HepG2 (cell line): ENCODE results near the gene WNT2B. TPM values are rescaled to one million over a fixed set of nuclear protein-coding genes. Genes with fewer than 3 reads are reported as not detected.

Experiments used
- ATAC-seq: fragments of 200-7000 bp; cut with Tn5 transposase; 3 replicates; pipeline ENCODE4 v1.9.1; 2020; ENCODE audit warnings: mild to moderate bottlenecking, moderate library complexity
- BruUV-seq: library from RNA; stranded (reverse); fragments of 400-500 nt; replicated peaks from 2 replicates; lab custom pipeline; 2021; lab: Mats Ljungman, UMichigan
- CTCF ChIA-PET: fragments of 300-600 bp; formaldehyde crosslinking; extraction: SDS; loops from one replicate; lab custom pipeline; 2021; ENCODE audit warnings: low total read pairs, inconsistent platforms, low intra/inter-chr PET ratio; lab: Yijun Ruan, JAX
- POLR2A ChIA-PET: fragments of 350-600 bp; sonication (Branson Sonifier 250); formaldehyde crosslinking; loops from one replicate; lab custom pipeline; 2020; ENCODE audit warnings: antibody characterized with exemption, inconsistent platforms; lab: Yijun Ruan, JAX
- DNase-seq: peaks from one replicate; pipeline ENCODE4 v3.0.0-alpha.2; 2015; ENCODE audit warnings: low spot score
- FAIRE-seq: peaks from 3 replicates; lab custom pipeline; 2011; peaks lifted over from hg19 to GRCh38; lab: Jason Lieb, UNC
- H2AFZ ChIP-seq: one replicate; pipeline ENCODE4 v1.6.1; 2011; ENCODE audit warnings: low read length, inconsistent platforms
- H3K27ac ChIP-seq: fragments of 300-600 bp; 3 replicates; pipeline ENCODE4 v1.8.0; 2011; ENCODE audit warnings: mixed run types, mild to moderate bottlenecking, mixed read lengths, low read length, inconsistent platforms; ENCODE audit not compliant: insufficient read depth; ENCODE audit errors: extremely low read length
- H3K27me3 ChIP-seq, 2 experiments: fragments of 200-600 bp in 1 of 2; 2 replicates in 1 of 2; 3 replicates in 1 of 2; pipeline versions ENCODE4 v1.6.0 to v1.8.0; 2011; ENCODE audit warnings: low read length in 2 of 2, mild to moderate bottlenecking in 2 of 2, moderate library complexity in 2 of 2, inconsistent platforms in 1 of 2; ENCODE audit not compliant: insufficient read depth in 2 of 2, control insufficient read depth in 1 of 2
- H3K36me3 ChIP-seq, 2 experiments: fragments of 200-600 bp in 1 of 2; replicated peaks in 1 of 2; 2 replicates in 1 of 2; 3 replicates in 1 of 2; pipeline versions ENCODE4 v1.5.1 to v1.8.0; 2011; ENCODE audit warnings: low read length in 2 of 2, inconsistent platforms in 1 of 2; ENCODE audit not compliant: insufficient read depth in 2 of 2, control insufficient read depth in 1 of 2
- H3K4me1 ChIP-seq: 2 replicates; pipeline ENCODE4 v1.5.1; 2012; ENCODE audit warnings: low read length, inconsistent platforms; ENCODE audit not compliant: insufficient read depth
- H3K4me2 ChIP-seq: 2 replicates; pipeline ENCODE4 v1.6.0; 2011; ENCODE audit warnings: low read depth, low read length, inconsistent platforms
- H3K4me3 ChIP-seq, 3 experiments: fragments of 200-600 bp in 1 of 3; sonication (generic), shearing (Covaris generic) in 1 of 3; replicated peaks in 1 of 3; 2 replicates each; pipeline ENCODE4 v1.5.1; 2011 to 2016; ENCODE audit warnings: low read length in 3 of 3, inconsistent platforms in 2 of 3, low read depth in 2 of 3, mild to moderate bottlenecking in 2 of 3, control low read depth in 1 of 3, mixed read lengths in 1 of 3; ENCODE audit not compliant: insufficient read depth in 1 of 3
- H3K79me2 ChIP-seq: one replicate; pipeline ENCODE4 v1.6.1; 2011; ENCODE audit warnings: low read length, inconsistent platforms; ENCODE audit not compliant: insufficient read depth
- H3K9ac ChIP-seq: 2 replicates; pipeline ENCODE4 v1.6.0; 2011; ENCODE audit warnings: mild to moderate bottlenecking, low read depth, low read length, inconsistent platforms; ENCODE audit not compliant: insufficient read depth
- H3K9me3 ChIP-seq: 2 replicates; pipeline ENCODE4 v1.5.1; 2012; ENCODE audit warnings: mild to moderate bottlenecking, low read length
- H4K20me1 ChIP-seq: 2 replicates; pipeline ENCODE4 v1.6.0; 2011; ENCODE audit warnings: inconsistent platforms, mild to moderate bottlenecking, low read length, moderate library complexity; ENCODE audit not compliant: insufficient read depth
- CBFB ChIP-seq: sonication (generic); formaldehyde crosslinking; IDR thresholded peaks from 2 replicates; pipeline ENCODE4 v1.4.0; 2020; ENCODE audit warnings: missing genetic modification reagents
- JDP2 ChIP-seq: sonication (generic); formaldehyde crosslinking; IDR thresholded peaks from 2 replicates; pipeline ENCODE4 v1.8.1; 2022; ENCODE audit warnings: missing genetic modification reagents, borderline replicate concordance
- MAFK ChIP-seq, 2 experiments: IDR thresholded peaks in 1 of 2; conservative IDR thresholded peaks in 1 of 2; 2 replicates each; pipeline ENCODE4 v1.6.1; 2011; ENCODE audit warnings: improper control_type of control experiment in 2 of 2, low read length in 2 of 2
- ZNF234 ChIP-seq: sonication (generic); formaldehyde crosslinking; conservative IDR thresholded peaks from 2 replicates; pipeline ENCODE4 v1.5.1; 2020; ENCODE audit warnings: mild to moderate bottlenecking, missing genetic modification reagents
- ZNF549 ChIP-seq: sonication (generic); formaldehyde crosslinking; IDR thresholded peaks from 2 replicates; pipeline ENCODE4 v1.5.0; 2020; ENCODE audit warnings: missing genetic modification reagents
- ZNF607 ChIP-seq: sonication (generic); formaldehyde crosslinking; IDR thresholded peaks from 2 replicates; pipeline ENCODE4 v1.5.1; 2020; ENCODE audit warnings: missing genetic modification reagents, mild to moderate bottlenecking, borderline replicate concordance
- ZNF644 ChIP-seq: IDR thresholded peaks from 2 replicates; pipeline ENCODE4 v1.6.1; 2016; ENCODE audit warnings: low read depth
- WGBS: methylation state at CpG from one replicate; pipeline ENCODE4 v1.1.6; 2017; ENCODE audit warnings: low lambda C conversion rate; 5-methylcytosine and 5-hydroxymethylcytosine counted together
- in situ Hi-C: cut with HindIII; loops from 2 replicates; pipeline ENCODE4 v1.10.0; 2017; ENCODE audit warnings: low pct_unique_long_range_greater_than_20kb; ENCODE audit not compliant: extremely low pct_ligation_motif_present
- intact Hi-C: fragments of 100-400 bp; cut with micrococcal nuclease; formaldehyde crosslinking; loops from one replicate; pipeline ENCODE4 v1.10.0; 2022; ENCODE audit not compliant: unreplicated experiment
- polyA plus RNA-seq, 8 experiments: library from polyadenylated mRNA; depleted of rRNA in 3 of 8; stranded (reverse) in 7 of 8; unstranded in 1 of 8; fragments of >200 nt; fragmentation: Illumina TruSeq in 4 of 8; extraction: Trizol in 4 of 8; gene quantifications; 2 replicates each; pipeline versions ENCODE4 v1.2.1 to v1.2.3, GENCODE V29; 2011 to 2016; ENCODE audit warnings: low read depth in 4 of 8, missing spikeins in 1 of 8, mixed read lengths in 1 of 8; ENCODE audit not compliant: insufficient read depth in 1 of 8
- total RNA-seq, 5 experiments: library from RNA; depleted of rRNA; stranded (reverse); fragments of >200 nt; fragmentation: Illumina TruSeq; extraction: Trizol; gene quantifications; 2 replicates each; pipeline ENCODE4 v1.2.3, GENCODE V29; 2016; ENCODE audit warnings: low read depth in 1 of 5
- TF ChIP-seq, protein P1 (sequence below): sonication (generic); formaldehyde crosslinking; IDR thresholded peaks from 2 replicates; pipeline ENCODE4 v1.5.0; 2020; ENCODE audit warnings: mild to moderate bottlenecking, missing genetic modification reagents, borderline replicate concordance
- TF ChIP-seq, protein P2 (sequence below): sonication (generic); formaldehyde crosslinking; IDR thresholded peaks from 2 replicates; pipeline ENCODE4 v1.4.0; 2020; ENCODE audit warnings: missing genetic modification reagents, mild to moderate bottlenecking, borderline replicate concordance

Gene WNT2B
- total and polyA plus RNA-seq, 2 of the 13 experiments (the other 11 are each of a cell fraction or from before 2014, with no cell fraction given): 0.11 to 0.32 TPM

- in situ Hi-C loops (no loop called here), intact Hi-C loops (no loop called here)
- no peaks in the 10 kb centered on the region for H3K27me3 ChIP-seq
- no peaks in the 10 kb centered on the region for H4K20me1 ChIP-seq
- no peak overlapping the region for H3K27ac ChIP-seq
- H3K9me3 ChIP-seq: no peaks in the 10 kb centered on the region
- POLR2A ChIA-PET: no interaction called here
- BruUV-seq: no TSS peak
- H3K4me3 ChIP-seq: no peak overlapping the region
- H3K79me2 ChIP-seq: no peaks in the 10 kb centered on the region
- peaks cover 10% of the 10 kb centered on the region for H3K4me1 ChIP-seq
- H3K4me2 ChIP-seq: no peak overlapping the region
- no peak for DNase-seq
- 94% methylated on average over 5 of the region's 5 CpGs for WGBS
- no peak for ATAC-seq
- FAIRE-seq: no peak
- no peaks in the 10 kb centered on the region for H3K36me3 ChIP-seq
- CTCF ChIA-PET: no interaction called here
- TF ChIP-seq ZNF644 (CRISPR knock-in tag): no peak
- no peak for TF ChIP-seq ZNF607 (CRISPR knock-in tag)
- TF ChIP-seq JDP2 (CRISPR knock-in tag): no peak
- TF ChIP-seq MAFK (conservative IDR thresholded peaks at IDR 0.05 in 1 of 2, IDR thresholded peaks at IDR 0.05 in 1 of 2; ENCODE audit: low read length in 2 of 2): no peak
- TF ChIP-seq, protein P1, sequence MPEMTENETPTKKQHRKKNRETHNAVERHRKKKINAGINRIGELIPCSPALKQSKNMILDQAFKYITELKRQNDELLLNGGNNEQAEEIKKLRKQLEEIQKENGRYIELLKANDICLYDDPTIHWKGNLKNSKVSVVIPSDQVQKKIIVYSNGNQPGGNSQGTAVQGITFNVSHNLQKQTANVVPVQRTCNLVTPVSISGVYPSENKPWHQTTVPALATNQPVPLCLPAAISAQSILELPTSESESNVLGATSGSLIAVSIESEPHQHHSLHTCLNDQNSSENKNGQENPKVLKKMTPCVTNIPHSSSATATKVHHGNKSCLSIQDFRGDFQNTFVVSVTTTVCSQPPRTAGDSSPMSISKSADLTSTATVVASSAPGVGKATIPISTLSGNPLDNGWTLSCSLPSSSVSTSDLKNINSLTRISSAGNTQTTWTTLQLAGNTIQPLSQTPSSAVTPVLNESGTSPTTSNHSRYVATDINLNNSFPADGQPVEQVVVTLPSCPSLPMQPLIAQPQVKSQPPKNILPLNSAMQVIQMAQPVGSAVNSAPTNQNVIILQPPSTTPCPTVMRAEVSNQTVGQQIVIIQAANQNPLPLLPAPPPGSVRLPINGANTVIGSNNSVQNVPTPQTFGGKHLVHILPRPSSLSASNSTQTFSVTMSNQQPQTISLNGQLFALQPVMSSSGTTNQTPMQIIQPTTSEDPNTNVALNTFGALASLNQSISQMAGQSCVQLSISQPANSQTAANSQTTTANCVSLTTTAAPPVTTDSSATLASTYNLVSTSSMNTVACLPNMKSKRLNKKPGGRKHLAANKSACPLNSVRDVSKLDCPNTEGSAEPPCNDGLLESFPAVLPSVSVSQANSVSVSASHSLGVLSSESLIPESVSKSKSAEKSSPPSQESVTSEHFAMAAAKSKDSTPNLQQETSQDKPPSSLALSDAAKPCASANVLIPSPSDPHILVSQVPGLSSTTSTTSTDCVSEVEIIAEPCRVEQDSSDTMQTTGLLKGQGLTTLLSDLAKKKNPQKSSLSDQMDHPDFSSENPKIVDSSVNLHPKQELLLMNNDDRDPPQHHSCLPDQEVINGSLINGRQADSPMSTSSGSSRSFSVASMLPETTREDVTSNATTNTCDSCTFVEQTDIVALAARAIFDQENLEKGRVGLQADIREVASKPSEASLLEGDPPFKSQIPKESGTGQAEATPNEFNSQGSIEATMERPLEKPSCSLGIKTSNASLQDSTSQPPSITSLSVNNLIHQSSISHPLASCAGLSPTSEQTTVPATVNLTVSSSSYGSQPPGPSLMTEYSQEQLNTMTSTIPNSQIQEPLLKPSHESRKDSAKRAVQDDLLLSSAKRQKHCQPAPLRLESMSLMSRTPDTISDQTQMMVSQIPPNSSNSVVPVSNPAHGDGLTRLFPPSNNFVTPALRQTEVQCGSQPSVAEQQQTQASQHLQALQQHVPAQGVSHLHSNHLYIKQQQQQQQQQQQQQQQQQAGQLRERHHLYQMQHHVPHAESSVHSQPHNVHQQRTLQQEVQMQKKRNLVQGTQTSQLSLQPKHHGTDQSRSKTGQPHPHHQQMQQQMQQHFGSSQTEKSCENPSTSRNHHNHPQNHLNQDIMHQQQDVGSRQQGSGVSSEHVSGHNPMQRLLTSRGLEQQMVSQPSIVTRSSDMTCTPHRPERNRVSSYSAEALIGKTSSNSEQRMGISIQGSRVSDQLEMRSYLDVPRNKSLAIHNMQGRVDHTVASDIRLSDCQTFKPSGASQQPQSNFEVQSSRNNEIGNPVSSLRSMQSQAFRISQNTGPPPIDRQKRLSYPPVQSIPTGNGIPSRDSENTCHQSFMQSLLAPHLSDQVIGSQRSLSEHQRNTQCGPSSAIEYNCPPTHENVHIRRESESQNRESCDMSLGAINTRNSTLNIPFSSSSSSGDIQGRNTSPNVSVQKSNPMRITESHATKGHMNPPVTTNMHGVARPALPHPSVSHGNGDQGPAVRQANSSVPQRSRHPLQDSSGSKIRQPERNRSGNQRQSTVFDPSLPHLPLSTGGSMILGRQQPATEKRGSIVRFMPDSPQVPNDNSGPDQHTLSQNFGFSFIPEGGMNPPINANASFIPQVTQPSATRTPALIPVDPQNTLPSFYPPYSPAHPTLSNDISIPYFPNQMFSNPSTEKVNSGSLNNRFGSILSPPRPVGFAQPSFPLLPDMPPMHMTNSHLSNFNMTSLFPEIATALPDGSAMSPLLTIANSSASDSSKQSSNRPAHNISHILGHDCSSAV (CRISPR knock-in tag): no peak
- no peak for TF ChIP-seq CBFB (CRISPR knock-in tag)
- TF ChIP-seq, protein P2, sequence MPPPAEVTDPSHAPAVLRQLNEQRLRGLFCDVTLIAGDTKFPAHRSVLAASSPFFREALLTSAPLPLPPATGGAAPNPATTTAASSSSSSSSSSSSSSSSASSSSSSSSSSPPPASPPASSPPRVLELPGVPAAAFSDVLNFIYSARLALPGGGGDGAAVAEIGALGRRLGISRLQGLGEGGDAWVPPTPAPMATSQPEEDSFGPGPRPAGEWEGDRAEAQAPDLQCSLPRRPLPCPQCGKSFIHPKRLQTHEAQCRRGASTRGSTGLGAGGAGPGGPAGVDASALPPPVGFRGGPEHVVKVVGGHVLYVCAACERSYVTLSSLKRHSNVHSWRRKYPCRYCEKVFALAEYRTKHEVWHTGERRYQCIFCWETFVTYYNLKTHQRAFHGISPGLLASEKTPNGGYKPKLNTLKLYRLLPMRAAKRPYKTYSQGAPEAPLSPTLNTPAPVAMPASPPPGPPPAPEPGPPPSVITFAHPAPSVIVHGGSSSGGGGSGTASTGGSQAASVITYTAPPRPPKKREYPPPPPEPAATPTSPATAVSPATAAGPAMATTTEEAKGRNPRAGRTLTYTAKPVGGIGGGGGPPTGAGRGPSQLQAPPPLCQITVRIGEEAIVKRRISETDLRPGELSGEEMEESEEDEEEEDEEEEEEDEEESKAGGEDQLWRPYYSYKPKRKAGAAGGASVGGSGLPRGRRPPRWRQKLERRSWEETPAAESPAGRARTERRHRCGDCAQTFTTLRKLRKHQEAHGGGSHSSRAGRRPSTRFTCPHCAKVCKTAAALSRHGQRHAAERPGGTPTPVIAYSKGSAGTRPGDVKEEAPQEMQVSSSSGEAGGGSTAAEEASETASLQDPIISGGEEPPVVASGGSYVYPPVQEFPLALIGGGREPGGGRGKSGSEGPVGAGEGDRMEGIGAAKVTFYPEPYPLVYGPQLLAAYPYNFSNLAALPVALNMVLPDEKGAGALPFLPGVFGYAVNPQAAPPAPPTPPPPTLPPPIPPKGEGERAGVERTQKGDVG (CRISPR knock-in tag): no peak
- no peak for TF ChIP-seq ZNF549
- TF ChIP-seq ZNF234 (CRISPR knock-in tag): no peak
- no peak overlapping the region for H3K9ac ChIP-seq
- H2AFZ ChIP-seq: no peak overlapping the region
These were observed 20.6 kb upstream of the WNT2B start for GRCh38 chr1:112488141-112488540.
